HG03571 (cell line): Measurements from ENCODE around the gene CCDC141.
"Not testable (repeated sequence)": the region's sequence is repeated elsewhere in the genome, so short reads cannot be mapped to it uniquely, and the experiment has no call there.

ENCODE experiments used
- ATAC-seq: cut with Tn5 transposase; IDR thresholded peaks from one replicate; pipeline ENCODE4 v1.9.1; 2021; ENCODE audit not compliant: unreplicated experiment

The CCDC141 gene

GRCh38 chr2:179037807-179038206, 12.1 kb downstream of the CCDC141 start:
- no peak for ATAC-seq

- no peak for ATAC-seq
Measured at GRCh38 chr2:179036353-179036905, 13.5 kb downstream of the CCDC141 start.

- peak; percentile 98 for ATAC-seq
Measured at GRCh38 chr2:179031731-179032408, 18.1 kb downstream of the CCDC141 start.

- ATAC-seq: no peak
Measured at GRCh38 chr2:179024445-179024844, 25.5 kb downstream of the CCDC141 start.

DNA sequence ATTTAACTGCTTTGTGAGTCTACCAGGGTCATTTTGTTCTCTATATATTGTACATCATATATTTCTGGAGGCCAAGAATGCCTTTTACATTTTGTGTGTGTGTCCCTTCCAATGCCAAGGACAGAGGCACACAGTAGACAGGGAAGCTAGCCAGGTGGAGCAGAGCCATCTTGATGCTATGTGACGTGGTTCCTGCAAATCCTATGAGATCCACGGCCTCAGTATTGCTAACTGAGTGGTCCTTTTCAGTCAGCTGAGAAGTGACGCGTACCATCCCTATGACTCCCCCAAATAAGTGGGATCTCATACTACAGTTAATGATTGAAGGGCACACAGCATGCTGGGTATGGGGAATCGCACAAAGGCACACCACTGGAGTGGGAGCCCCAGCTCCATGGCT, 27.3 kb downstream of the CCDC141 start:
- ATAC-seq: no peak

DNA sequence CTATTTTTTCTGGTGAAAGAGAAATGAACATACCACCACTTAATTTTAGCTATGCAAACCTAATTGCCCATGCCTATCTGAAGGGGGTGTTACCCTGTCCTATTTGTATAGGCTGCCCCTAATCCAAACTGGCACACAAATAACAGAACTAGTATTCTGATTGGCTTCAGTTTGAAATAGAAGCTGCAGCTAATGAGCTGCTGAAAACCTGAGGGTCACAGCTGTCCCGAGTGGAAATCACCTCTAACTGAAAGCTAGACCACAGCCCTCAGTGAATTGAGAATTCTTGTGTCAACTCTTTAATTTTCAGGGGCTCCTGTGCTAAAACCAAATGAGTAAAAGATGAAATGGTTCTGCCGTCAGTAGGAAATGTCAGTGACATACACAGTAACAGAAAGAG, 28.7 kb downstream of the CCDC141 start:
- peak; percentile 70 for ATAC-seq

DNA sequence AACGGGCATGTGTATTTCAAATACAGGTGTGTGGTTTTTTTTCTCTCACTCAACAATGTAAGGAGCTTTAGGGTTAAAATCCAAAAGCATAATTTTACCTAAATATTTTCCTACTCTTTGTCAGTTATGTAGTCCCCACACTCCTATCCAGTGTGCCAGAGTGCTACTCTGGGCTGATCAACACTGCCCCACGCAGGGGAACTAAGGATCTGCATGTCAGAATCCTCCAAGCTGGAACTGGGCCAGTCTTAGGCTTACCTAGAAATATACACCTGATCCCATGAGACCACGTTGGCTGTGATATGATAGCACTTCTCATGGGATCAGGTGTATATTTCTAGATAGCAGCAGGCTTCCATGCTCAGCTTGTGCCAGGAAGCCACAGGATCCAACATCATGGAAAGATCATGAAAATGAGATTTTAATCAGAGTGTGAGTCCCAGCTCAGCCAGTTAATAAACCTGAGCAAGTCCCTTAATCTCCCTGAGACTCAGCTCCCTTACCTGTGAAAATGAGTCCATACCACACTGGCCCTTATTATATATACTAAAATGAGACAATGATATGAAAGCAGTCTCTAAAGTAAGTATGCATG, 29.7 kb downstream of the CCDC141 start:
- ATAC-seq: peak; percentile 45

DNA sequence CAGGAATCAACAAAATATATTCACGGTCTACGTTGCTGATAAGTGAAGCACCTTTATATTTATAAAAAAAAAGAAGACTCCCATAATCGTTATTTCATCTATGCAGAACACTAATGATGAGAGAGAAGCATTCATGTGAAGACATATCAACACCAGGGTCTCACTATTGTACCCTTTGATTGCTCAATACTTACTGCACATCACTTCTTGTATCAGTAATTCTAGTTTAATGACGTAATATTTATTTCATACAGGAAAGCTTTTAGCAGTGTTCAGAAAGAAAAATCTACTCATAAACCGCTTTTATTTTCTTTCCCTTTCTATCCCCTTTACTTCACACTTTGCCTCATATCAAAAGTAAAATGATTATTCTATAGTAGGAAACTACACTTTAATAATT, 30.7 kb downstream of the CCDC141 start:
- ATAC-seq: no peak

GRCh38 chr2:179017773-179018357, 32.1 kb downstream of the CCDC141 start:
- ATAC-seq: no peak

DNA sequence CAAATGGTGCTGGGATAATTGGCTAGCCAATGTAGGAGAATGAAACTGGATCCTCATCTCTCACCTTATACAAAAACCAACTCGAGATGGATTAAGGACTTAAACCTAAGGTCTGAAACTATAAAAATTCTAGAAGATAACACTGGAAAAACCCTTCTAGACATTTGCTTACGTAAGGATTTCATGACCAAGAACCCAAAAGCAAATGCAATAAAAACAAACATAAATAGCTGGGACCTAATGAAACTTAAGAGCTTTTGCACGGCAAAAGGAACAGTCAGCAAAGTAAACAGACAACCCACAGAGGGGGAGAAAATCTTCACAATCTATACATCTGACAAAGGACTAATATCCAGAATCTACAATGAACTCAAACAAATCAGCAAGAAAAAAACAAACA, 35.7 kb downstream of the CCDC141 start:
- not testable (repeated sequence) for ATAC-seq

- ATAC-seq: no peak
Measured at GRCh38 chr2:179005976-179006375, 44.0 kb downstream of the CCDC141 start.

- no peak for ATAC-seq
Measured at GRCh38 chr2:178999476-178999875, 50.5 kb downstream of the CCDC141 start.

DNA sequence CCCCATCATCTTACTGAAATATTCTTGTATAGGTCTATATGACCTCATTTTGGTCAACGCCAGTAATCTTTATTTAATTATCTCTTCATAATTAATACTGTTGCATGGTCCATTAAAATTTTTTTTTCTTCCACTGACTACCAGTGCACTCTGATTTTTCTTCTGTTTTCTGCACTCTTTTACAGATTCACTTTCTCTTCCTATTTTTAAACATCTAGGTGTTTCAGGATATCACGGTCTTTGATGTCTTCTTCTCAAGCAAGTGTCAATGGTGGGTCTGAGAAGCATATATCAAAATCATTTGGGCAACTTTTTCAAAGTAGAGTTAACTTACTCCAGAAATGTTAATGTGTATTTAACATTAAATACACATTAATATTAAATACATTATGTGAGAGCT, 51.4 kb downstream of the CCDC141 start:
- no peak for ATAC-seq

GRCh38 chr2:178997477-178997876, 52.5 kb downstream of the CCDC141 start:
- no peak for ATAC-seq

GRCh38 chr2:178997067-178997466, 52.9 kb downstream of the CCDC141 start:
- ATAC-seq: no peak

DNA sequence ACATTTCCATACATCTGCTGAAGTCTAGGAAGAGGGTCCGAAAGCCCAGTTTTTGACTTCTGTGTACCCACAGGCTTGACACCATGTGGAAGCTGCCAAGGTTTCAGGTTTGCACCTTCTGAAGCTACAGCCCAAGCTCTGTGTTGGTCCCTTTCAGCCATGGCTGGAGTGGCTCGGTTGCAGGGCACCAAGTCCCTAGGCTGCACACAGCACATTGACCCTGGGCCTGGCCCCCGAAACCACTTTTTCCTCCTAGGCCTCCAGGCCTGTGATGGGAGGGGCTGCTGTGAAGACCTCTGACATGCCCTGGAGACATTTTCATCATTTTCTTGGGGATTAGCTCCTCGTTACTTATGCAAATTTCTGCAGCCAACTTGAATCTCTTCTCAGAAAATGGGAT, 55.7 kb downstream of the CCDC141 start:
- ATAC-seq: no peak

- no peak for ATAC-seq
Measured at GRCh38 chr2:178993788-178994187, 56.1 kb downstream of the CCDC141 start.

DNA sequence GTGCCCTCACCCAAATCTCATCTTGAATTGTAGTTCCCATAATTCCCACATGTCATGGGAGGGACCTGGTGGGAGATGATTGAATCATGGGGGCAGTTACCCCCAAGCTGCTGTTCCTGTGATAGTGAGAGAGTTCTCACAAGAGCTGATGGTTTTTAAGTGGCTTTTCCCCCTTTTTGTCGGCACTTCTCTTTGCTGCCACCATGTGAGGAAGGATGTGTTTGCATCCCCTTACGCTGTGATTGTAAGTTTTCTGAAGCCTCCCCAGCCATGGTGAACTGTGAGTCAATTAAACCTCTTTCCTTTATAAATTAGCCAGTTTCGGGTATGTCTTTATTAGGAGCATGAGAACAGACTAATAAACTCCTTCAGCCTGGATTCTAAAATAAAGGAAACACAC, 57.2 kb downstream of the CCDC141 start:
- not testable (repeated sequence) for ATAC-seq

DNA sequence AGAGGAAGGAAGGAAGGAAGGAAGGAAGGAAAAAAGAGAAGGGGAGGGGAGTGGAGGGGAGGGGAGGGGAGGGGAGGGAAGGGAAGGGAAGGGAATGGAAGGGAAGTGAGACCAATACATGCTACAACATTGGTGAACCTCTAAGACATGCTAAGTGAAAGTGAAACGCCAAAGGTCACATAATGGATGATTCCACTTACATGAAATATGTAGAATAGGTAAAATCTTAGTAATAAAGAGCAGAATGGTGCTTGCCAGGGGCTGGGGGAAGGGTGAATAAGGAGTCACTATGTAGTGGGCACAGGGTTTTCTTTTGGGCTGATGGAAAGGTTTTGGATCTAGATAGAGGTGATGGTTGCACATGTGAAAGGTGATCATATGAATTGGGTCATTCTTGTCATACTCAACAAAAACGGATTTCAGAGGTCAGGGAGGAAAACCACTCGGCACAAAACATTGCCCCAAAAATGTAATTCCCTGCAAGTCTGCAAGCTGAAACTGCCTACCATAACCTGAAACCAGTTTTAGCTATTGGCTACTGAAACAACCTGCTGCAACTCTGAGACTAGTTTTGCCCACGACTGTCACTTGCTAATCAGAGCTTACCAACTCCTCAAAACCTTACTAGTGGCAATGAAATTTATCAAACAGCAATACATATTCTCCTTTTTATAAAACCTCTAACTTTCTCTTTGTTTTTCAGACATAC, 59.2 kb downstream of the CCDC141 start:
- no peak for ATAC-seq

DNA sequence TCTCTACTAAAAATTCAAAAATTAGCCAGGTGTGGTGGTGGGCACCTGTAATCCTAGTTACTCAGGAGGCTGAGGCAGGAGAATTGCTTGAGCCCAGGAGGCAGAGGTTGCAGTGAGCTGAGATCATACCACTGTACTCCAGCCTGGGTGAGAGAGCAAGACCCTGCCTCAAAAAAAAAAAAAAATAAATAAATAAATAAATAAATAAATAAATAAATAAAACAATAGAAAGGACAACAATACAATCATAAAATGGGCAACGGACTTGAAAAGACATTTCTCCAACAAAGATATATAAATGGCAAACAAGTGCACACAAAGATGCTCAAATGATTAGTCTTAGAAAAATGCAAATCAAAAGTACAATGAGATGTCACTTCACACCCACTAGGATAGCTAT, 60.5 kb downstream of the CCDC141 start:
- ATAC-seq: not testable (repeated sequence)

DNA sequence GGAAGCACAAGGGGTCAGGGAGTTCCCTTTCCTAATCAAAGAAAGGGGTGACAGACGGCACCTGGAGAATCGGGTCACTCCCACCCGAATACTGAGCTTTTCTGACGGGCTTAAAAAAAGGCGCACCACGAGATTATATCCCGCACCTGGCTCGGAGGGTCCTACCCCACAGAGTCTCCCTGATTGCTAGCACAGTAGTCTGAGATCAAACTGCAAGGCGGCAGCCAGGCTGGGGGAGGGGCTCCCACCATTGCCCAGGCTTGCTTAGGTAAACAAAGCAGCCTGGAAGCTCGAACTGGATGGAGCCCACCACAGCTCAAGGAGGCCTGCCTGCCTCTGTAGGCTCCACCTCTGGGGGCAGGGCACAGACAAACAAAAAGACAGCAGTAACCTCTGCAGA, 67.3 kb downstream of the CCDC141 start:
- ATAC-seq: not testable (repeated sequence)

GRCh38 chr2:178980815-178981214, 69.1 kb downstream of the CCDC141 start:
- no peak for ATAC-seq
